Measurements from ENCODE around the gene HNRNPA2B1. TPM values are rescaled to one million over a fixed set of nuclear protein-coding genes. Genes with fewer than 3 reads are reported as not detected.
"Not testable (repeated sequence)": the region's sequence is repeated elsewhere in the genome, so short reads cannot be mapped to it uniquely, and the experiment has no call there.

HNRNPA2B1 gene
- total RNA-seq, 1 experiment from 2014 or later: 1,137 TPM

DNA sequence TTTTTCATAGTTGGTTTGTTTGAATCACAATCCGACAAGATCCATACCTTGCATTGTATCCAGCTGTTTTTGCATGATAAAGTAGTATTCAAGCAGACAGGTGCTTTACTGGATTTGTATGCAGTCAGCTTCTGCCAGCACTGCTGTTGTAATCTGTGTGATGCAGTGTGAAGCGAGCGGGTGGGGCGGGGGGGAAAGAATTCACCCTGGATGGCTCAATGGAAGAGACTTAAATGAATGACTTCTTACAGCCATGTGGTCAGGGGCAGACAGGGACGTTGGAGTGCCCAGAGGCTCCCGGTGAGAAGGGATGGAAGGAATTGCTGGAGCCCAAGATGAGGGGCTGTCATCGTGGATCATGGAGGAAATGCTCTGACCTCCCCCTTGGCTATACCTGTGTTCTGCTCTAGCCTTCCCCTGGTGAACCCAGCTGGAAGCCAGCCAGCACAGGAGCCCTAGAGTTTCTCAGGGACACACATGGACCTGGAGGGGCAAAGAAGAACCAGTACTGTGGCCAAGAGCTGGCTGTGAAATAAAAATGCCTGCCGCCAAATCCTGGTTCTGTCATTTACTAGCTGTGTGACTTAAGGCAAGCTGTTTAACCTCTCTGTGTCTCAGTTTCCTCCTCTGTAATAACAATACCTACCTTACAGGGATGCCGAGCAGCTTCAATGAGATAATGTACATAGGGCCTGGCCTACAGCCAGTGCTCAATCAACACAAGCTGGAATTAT is 34.4 kb downstream of the HNRNPA2B1 start:
- no peak overlapping the region for H3K4me3 Mint-ChIP-seq

DNA sequence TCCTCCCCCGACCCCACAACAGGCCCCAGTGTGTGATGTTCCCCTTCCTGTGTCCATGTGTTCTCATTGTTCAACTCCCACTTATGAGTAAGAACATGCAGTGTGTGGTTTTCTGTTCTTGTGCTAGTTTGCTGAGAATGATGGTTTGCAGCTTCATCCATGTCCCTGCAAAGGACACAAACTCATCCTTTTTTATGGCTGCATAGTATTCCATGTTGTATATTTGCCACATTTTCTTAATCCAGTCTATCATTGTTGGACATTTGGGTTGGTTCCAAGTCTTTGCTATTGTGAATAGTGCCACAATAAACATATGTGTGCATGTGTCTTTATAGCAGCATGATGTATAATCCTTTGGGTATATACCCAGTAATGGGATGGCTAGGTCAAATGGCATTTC is 36.7 kb downstream of the HNRNPA2B1 start:
- peaks cover 59% of the 10 kb centered on the region for H3K79me2 ChIP-seq (ENCODE audit: insufficient read depth, low read length)
- Mint-ChIP-seq H3K4me1 (peaks cover 35 to 46% of the 10 kb centered on the region in 2 experiments), H3K36me3 (ENCODE audit: insufficient read depth in 1 of 3, low read depth in 3 of 3) (peaks cover 3 to 34% (median 14%) of the 10 kb centered on the region in 3 experiments; a peak in 6 of 7 replicates)
- H3K18ac ChIP-seq (ENCODE audit: insufficient read length, low read depth, low read length); H3K27me3 ChIP-seq (ENCODE audit: insufficient read depth, low read length); H2BK15ac ChIP-seq (ENCODE audit: low read depth, low read length); H4K91ac ChIP-seq (ENCODE audit: insufficient read length, low read depth, low read length); H3K27me3 Mint-ChIP-seq (ENCODE audit: low read depth); H3K27ac ChIP-seq (ENCODE audit: insufficient read length, low read depth, low read length); H2BK20ac ChIP-seq (ENCODE audit: low read depth, low read length, poor library complexity, severe bottlenecking); H3K9ac ChIP-seq (ENCODE audit: extremely low read depth, insufficient read length, low read length); H3K4me2 ChIP-seq (ENCODE audit: insufficient read depth, insufficient read length, low read length); H2AK5ac ChIP-seq (ENCODE audit: insufficient read length, low read length); H3K79me1 ChIP-seq (ENCODE audit: insufficient read depth, low read depth, low read length, poor library complexity, severe bottlenecking); H4K20me1 ChIP-seq (ENCODE audit: control insufficient read depth, insufficient read depth, insufficient read length); H2BK12ac ChIP-seq (ENCODE audit: insufficient read length, low read depth, low read length); H2BK120ac ChIP-seq (ENCODE audit: low read depth, low read length, poor library complexity, severe bottlenecking); H3K23ac ChIP-seq (ENCODE audit: insufficient read length, low read depth, low read length); DNase-seq; H2AFZ ChIP-seq (ENCODE audit: low read length); H4K5ac ChIP-seq (ENCODE audit: insufficient read length, low read depth, low read length); H3T11ph ChIP-seq (ENCODE audit: low read length); H2BK5ac ChIP-seq (ENCODE audit: insufficient read length, low read length); H3K27ac Mint-ChIP-seq; H3K23me2 ChIP-seq (ENCODE audit: insufficient read length, low read depth, low read length, poor library complexity, severe bottlenecking); H3K9me3 Mint-ChIP-seq; H4K8ac ChIP-seq (replicated peaks; ENCODE audit: insufficient read length, low read depth, low read length); H3K14ac ChIP-seq (ENCODE audit: insufficient read depth, low read length); H3K56ac ChIP-seq (ENCODE audit: insufficient read length, low read depth, low read length); H3K4me3 Mint-ChIP-seq; H3K9me3 ChIP-seq (ENCODE audit: control insufficient read depth, low read depth, low read length); H3K4ac ChIP-seq (ENCODE audit: low read depth, low read length): not testable (repeated sequence)
- peaks cover 20% of the 10 kb centered on the region for H3K4me1 ChIP-seq (ENCODE audit: insufficient read depth, low read length)
- no CpG with 5 or more reads among the region's 1 CpG for WGBS (ENCODE audit: extremely low coverage, insufficient read length, low lambda C conversion rate)

More for the DNA sequence above, 34.4 kb downstream of the HNRNPA2B1 start:
- H3K27me3 ChIP-seq (ENCODE audit: insufficient read depth, low read length): no peaks in the 10 kb centered on the region
- no peak overlapping the region for H3K27ac ChIP-seq (ENCODE audit: insufficient read length, low read depth, low read length)
- Mint-ChIP-seq H3K27ac (no peak overlapping the region; a peak in 1 of 7 replicates), H3K36me3 (ENCODE audit: insufficient read depth in 1 of 3, low read depth in 3 of 3) (peaks cover 4 to 43% (median 21%) of the 10 kb centered on the region in 3 experiments; a peak in 6 of 7 replicates), H3K27me3 (ENCODE audit: low read depth) (no peaks in the 10 kb centered on the region), H3K4me1 (peaks cover 22 to 31% of the 10 kb centered on the region in 2 experiments), H3K9me3 (peaks cover 0 to 3% of the 10 kb centered on the region in 2 experiments; a peak in 4 of 5 replicates)
- H3K4me1 ChIP-seq (ENCODE audit: insufficient read depth, low read length): peaks cover 14% of the 10 kb centered on the region
- H3T11ph ChIP-seq (ENCODE audit: low read length): no peak overlapping the region
- peaks cover 14% of the 10 kb centered on the region for H3K79me1 ChIP-seq (ENCODE audit: insufficient read depth, low read depth, low read length, poor library complexity, severe bottlenecking)
- no peak overlapping the region for H3K56ac ChIP-seq (ENCODE audit: insufficient read length, low read depth, low read length)
- H4K20me1 ChIP-seq (ENCODE audit: control insufficient read depth, insufficient read depth, insufficient read length): no peaks in the 10 kb centered on the region
- no peak overlapping the region for H2BK5ac ChIP-seq (ENCODE audit: insufficient read length, low read length)
- no peak overlapping the region for H3K18ac ChIP-seq (ENCODE audit: insufficient read length, low read depth, low read length)
- TF ChIP-seq CTCF (conservative IDR thresholded peaks at IDR 0.05): no peak
- peaks cover 49% of the 10 kb centered on the region for H3K79me2 ChIP-seq (ENCODE audit: insufficient read depth, low read length)
- no peak overlapping the region for H2AK5ac ChIP-seq (ENCODE audit: insufficient read length, low read length)
- H2BK20ac ChIP-seq (ENCODE audit: low read depth, low read length, poor library complexity, severe bottlenecking): no peak overlapping the region
- no peak overlapping the region for H2AFZ ChIP-seq (ENCODE audit: low read length)
- H3K9ac ChIP-seq (ENCODE audit: extremely low read depth, insufficient read length, low read length): no peak overlapping the region
- H3K23me2 ChIP-seq (ENCODE audit: insufficient read length, low read depth, low read length, poor library complexity, severe bottlenecking): no peaks in the 10 kb centered on the region
- H3K4me2 ChIP-seq (ENCODE audit: insufficient read depth, insufficient read length, low read length): no peak overlapping the region
- H4K5ac ChIP-seq (ENCODE audit: insufficient read length, low read depth, low read length): no peak overlapping the region
- H4K8ac ChIP-seq (replicated peaks; ENCODE audit: insufficient read length, low read depth, low read length): no peak overlapping the region
- H2BK120ac ChIP-seq (ENCODE audit: low read depth, low read length, poor library complexity, severe bottlenecking): no peak overlapping the region
- no peak overlapping the region for H4K91ac ChIP-seq (ENCODE audit: insufficient read length, low read depth, low read length)
- no peaks in the 10 kb centered on the region for H3K9me3 ChIP-seq (ENCODE audit: control insufficient read depth, low read depth, low read length)
- no peak for DNase-seq
- no peak overlapping the region for H3K14ac ChIP-seq (ENCODE audit: insufficient read depth, low read length)
- H3K23ac ChIP-seq (ENCODE audit: insufficient read length, low read depth, low read length): no peak overlapping the region
- H2BK15ac ChIP-seq (ENCODE audit: low read depth, low read length): no peak overlapping the region
- WGBS (ENCODE audit: extremely low coverage, insufficient read length, low lambda C conversion rate): no CpG with 5 or more reads among the region's 9 CpGs
- no peak overlapping the region for H3K4ac ChIP-seq (ENCODE audit: low read depth, low read length)
- no peak overlapping the region for H2BK12ac ChIP-seq (ENCODE audit: insufficient read length, low read depth, low read length)
